SJCRH30 (cell line): ENCODE data around the gene KRT35. TPM values are rescaled to one million over a fixed set of nuclear protein-coding genes. Genes with fewer than 3 reads are reported as not detected.
A peak's percentile ranks its signal among the peaks of the same experiment; 100 is the strongest.
"Not testable (repeated sequence)": the region's sequence is repeated elsewhere in the genome, so short reads cannot be mapped to it uniquely, and the experiment has no call there.

Source experiments
- DNase-seq, 2 experiments: peaks; one replicate each; pipeline ENCODE4 v3.0.0-alpha.2; 2015 to 2020
- H3K27ac ChIP-seq: fragments of 250-450 bp; sonication (Bioruptor Pico); 2 replicates; pipeline ENCODE4 v1.5.1; 2020; ENCODE audit warnings: mild to moderate bottlenecking, moderate library complexity
- H3K27me3 ChIP-seq: fragments of 250-450 bp; sonication (Bioruptor Pico); 2 replicates; pipeline ENCODE4 v1.5.1; 2020; ENCODE audit warnings: mild to moderate bottlenecking, moderate library complexity
- H3K36me3 ChIP-seq: fragments of 250-450 bp; sonication (Bioruptor Pico); 2 replicates; pipeline ENCODE4 v1.5.1; 2020; ENCODE audit warnings: mild to moderate bottlenecking, moderate library complexity
- H3K4me1 ChIP-seq: fragments of 250-450 bp; sonication (Bioruptor Pico); 2 replicates; pipeline ENCODE4 v1.5.1; 2020; ENCODE audit warnings: mild to moderate bottlenecking, moderate library complexity
- H3K4me3 ChIP-seq: fragments of 250-450 bp; sonication (Bioruptor Pico); 2 replicates; pipeline ENCODE4 v1.5.1; 2020; ENCODE audit warnings: mild to moderate bottlenecking, moderate library complexity
- H3K9me3 ChIP-seq: fragments of 250-450 bp; sonication (Bioruptor Pico); replicated peaks from 2 replicates; pipeline ENCODE4 v1.5.1; 2020; ENCODE audit warnings: mild to moderate bottlenecking, moderate library complexity
- total RNA-seq: library from RNA; depleted of rRNA; stranded (reverse); fragments of >200 nt; shearing (Covaris generic); gene quantifications from 2 replicates; pipeline ENCODE4 v1.2.3, GENCODE V29; 2014; rRNA removed

Gene KRT35
- total RNA-seq, 1 experiment from 2014 or later = not detected

DNA sequence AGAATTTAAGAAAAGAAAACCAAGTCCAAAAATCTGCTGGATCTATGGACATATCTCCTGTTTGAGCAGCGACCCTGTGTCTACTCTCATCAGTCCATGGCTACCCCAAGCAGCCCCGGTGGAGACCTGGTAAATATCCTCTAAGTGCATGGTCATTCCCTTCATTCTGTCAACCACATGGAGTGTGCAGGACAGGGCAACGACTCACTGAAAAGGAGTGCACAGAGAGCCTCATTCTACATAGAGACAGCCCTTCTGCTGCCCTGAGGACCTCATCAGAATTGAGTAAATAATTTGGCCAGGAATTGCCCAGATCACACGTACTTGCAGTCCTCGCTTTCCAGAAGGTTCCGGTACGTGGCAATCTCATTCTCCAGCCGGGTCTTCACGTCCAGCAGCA is 43.2 kb downstream of the KRT35 start:
- Histone ChIP-seq H3K27me3 (no peaks in the 10 kb centered on the region), H3K9me3 (no peaks in the 10 kb centered on the region), H3K4me1 (no peaks in the 10 kb centered on the region), H3K27ac (no peak overlapping the region), H3K4me3 (no peak overlapping the region), H3K36me3 (no peaks in the 10 kb centered on the region)
- DNase-seq = no peak

DNA sequence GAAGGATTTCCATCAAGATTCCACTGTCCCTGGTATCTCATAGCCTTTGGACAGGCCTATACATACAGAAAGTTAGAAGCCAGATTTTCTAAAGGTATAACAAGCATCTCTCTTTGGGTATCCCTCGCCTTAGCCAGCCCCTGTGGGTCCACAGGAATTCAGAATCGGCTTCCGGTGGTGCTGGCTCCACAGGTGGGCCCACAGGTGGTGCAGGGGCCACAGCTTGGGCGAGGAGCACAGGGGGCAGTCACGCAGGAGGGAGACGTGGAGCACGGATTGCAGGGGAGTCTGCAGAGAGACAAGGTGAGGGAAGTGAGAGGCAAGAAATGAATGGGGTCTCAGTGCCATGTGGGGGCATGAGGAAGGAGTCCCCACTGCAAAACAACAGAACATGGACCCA is 43.7 kb downstream of the KRT35 start:
- Histone ChIP-seq H3K4me1 (no peaks in the 10 kb centered on the region), H3K27me3 (no peaks in the 10 kb centered on the region), H3K36me3 (no peaks in the 10 kb centered on the region), H3K4me3 (no peak overlapping the region), H3K27ac (no peak overlapping the region), H3K9me3 (no peaks in the 10 kb centered on the region)
- DNase-seq = no peak

DNA sequence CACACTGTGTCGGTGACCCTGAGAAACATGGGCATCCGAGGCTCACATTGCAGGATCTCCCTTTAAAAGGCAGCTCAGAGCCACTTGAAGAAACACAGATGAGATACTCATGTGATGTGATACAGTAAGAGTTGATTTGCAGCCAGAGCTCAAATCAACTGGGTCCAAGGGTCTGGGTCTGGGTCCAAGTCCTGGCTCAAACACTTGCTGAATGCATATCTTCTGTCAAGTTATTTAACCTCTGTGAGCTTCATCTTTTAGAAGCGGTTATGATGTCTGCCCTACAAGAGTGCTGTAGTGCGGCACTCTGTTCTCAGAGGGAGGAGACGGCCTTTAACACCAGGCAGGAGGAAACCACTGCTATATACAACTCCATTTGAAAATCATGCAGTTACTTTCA is 46.5 kb downstream of the KRT35 start:
- Histone ChIP-seq H3K36me3 (no peaks in the 10 kb centered on the region), H3K27me3 (no peaks in the 10 kb centered on the region), H3K9me3 (no peaks in the 10 kb centered on the region), H3K4me3 (no peak overlapping the region), H3K27ac (no peak overlapping the region), H3K4me1 (no peaks in the 10 kb centered on the region)
- no peak for DNase-seq

DNA sequence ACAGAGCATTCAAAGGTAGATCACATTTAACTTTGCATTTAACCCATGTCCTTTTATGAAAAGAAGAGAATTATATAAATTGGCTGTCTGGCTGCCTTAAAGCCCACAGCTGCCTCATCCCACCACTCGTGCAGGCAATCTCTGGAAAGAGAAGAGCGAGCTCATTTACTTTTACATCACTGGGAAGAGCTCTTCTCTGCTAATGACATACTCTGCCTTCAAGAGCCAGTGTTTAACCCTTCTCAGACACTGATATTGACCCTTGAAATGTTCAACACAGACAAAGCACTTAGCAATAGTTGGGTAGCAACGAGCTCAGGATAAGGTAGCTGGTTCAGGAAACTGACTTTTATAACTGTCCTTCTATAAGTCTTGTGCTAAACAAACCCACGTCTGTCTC is 46.9 kb downstream of the KRT35 start:
- Histone ChIP-seq H3K27me3 (no peaks in the 10 kb centered on the region), H3K4me1 (no peaks in the 10 kb centered on the region), H3K27ac (no peak overlapping the region), H3K9me3 (no peaks in the 10 kb centered on the region), H3K4me3 (no peak overlapping the region), H3K36me3 (no peaks in the 10 kb centered on the region)
- no peak for DNase-seq

DNA sequence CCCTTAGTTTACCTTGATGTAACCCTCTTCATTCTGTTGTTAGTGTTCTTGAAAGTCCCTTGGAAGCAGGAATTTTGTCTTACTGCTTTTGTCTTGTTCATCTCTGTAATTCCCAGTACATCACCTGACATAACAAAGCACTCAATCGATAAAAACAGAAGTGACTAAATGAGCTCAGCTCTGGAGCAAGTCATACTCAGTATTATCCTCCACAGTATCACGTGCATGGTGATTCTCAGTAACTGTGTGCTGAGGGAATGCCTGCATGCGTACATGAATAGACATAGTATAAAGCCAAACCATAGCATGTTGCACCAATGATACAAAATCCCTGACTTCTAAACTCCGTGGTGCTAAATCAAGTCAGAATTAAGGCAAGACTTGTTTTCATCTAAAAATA is 47.4 kb downstream of the KRT35 start:
- Histone ChIP-seq H3K4me1 (no peaks in the 10 kb centered on the region), H3K4me3 (no peak overlapping the region), H3K36me3 (no peaks in the 10 kb centered on the region), H3K27me3 (no peaks in the 10 kb centered on the region), H3K9me3 (no peaks in the 10 kb centered on the region), H3K27ac (no peak overlapping the region)
- no peak for DNase-seq

DNA sequence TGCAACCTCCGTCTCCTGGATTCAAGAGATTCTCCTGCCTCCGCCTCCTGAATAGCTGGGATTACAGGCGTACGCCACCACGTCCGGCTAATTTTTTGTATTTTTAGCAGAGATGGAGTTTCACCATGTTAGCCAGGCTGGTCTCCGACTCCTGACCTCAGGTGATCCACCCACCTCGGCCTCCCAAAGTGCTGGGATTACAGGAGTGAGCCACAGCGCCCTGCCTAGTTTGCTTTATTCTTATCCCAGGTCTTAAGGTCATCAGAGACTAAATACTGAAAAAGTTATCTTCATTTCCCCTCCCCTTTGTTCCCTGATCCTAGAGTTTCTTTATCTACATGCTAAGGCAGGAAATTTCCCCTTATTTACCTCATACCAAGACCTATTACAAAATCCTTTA is 50.6 kb downstream of the KRT35 start:
- H3K9me3 ChIP-seq, DNase-seq, H3K27ac ChIP-seq, H3K4me3 ChIP-seq, H3K4me1 ChIP-seq, H3K36me3 ChIP-seq, H3K27me3 ChIP-seq: not testable (repeated sequence)

DNA sequence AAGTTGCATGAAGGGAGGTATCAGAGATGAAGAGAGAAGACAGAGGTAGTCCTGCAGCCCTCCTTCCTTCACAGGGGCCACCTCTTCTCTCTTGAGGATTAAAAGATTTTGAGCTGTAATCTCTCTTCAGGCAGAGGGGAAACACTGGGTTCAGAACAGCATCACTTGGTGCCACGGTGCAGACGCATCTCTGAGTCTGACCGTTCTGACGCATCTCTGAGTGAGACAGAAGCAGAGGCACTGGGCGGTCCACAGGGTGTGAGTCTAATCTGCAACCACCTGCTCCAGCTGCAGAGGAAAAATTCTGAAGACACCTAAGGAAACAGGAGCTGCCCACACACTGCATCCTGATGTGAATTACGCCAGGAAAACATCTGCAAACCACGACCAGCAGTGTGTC is 51.3 kb downstream of the KRT35 start:
- Histone ChIP-seq H3K9me3 (no peaks in the 10 kb centered on the region), H3K4me3 (no peak overlapping the region), H3K36me3 (no peaks in the 10 kb centered on the region), H3K4me1 (no peaks in the 10 kb centered on the region), H3K27me3 (no peaks in the 10 kb centered on the region), H3K27ac (no peak overlapping the region)
- DNase-seq = no peak

DNA sequence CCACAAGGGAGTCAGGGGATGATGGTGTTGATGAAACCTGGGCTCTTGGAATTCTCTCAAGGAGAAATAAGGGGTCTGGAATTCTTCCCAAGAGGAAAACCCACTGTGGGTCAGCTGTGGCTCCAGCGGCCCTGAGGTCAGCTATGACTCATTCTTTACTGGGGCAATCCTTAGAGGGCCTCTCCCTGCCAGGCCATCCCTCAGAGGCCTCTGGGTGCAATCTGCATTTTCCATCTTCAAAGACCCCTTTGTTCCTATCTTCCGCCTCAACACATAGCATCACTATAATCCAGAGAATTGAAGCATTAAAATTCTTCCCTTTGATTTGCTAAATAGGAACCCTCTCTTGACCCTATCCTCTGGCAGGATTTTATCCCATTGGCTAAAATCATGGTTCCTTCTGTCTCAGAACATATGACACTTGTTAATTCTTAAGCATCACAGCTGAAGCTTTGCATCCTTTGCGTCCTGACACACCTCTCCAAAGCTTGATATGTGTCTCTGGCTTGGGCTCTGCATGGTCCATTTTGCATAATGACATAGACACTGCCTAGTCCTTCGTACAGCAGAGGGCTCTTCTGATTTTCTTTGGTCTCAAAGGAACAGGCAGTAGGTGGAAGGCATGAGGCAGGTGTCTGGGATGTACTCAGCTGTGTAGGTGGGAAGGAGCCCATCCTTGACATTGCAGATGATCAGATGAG is 52.2 kb downstream of the KRT35 start:
- no peak overlapping the region for H3K4me3 ChIP-seq
- no peak overlapping the region for H3K27ac ChIP-seq
- no peaks in the 10 kb centered on the region for H3K9me3 ChIP-seq
- DNase-seq = peak; percentile 19 to 39
- H3K4me1 ChIP-seq = no peaks in the 10 kb centered on the region
- H3K36me3 ChIP-seq = no peaks in the 10 kb centered on the region
- H3K27me3 ChIP-seq = no peaks in the 10 kb centered on the region

Other genes starting within 250 kb of the KRT35 start
- gene KRTAP9-3, start 248.7 kb downstream of the KRT35 start, total RNA-seq = not detected in 2 replicates
- gene KRTAP9-8, start 243.2 kb downstream of the KRT35 start, total RNA-seq = not detected in 2 replicates
- 0.10 TPM in 1 of 2 replicates, not detected in the other for gene KRTAP9-4, start 231.5 kb downstream of the KRT35 start, total RNA-seq
- not detected in 2 replicates for gene KRTAP9-9, start 225.8 kb downstream of the KRT35 start, total RNA-seq
- gene KRTAP9-6, start 215.8 kb downstream of the KRT35 start, total RNA-seq = not detected in 2 replicates
- not detected in 2 replicates for gene KRTAP9-7, start 205.5 kb downstream of the KRT35 start, total RNA-seq
- gene KRTAP29-1, start 178.3 kb downstream of the KRT35 start, total RNA-seq = not detected in 2 replicates
- not detected in 2 replicates for gene KRTAP16-1, start 171.8 kb downstream of the KRT35 start, total RNA-seq
- gene KRTAP17-1, start 165.4 kb downstream of the KRT35 start, total RNA-seq = not detected in 2 replicates
- gene KRT33A, start 130.3 kb downstream of the KRT35 start, total RNA-seq = not detected in 2 replicates
- gene KRT33B, start 111.3 kb downstream of the KRT35 start, total RNA-seq = not detected in 2 replicates
- 0.08 TPM in 1 of 2 replicates, not detected in the other for gene KRT34, start 98.8 kb downstream of the KRT35 start, total RNA-seq
- gene KRT31, start 83.5 kb downstream of the KRT35 start, total RNA-seq = 0.08 TPM in 1 of 2 replicates, not detected in the other
- not detected in 2 replicates for gene KRT37, start 56.6 kb downstream of the KRT35 start, total RNA-seq
- gene KRT38, start 40.2 kb downstream of the KRT35 start, total RNA-seq = not detected in 2 replicates
- not detected in 2 replicates for gene KRT32, start 13.8 kb downstream of the KRT35 start, total RNA-seq
- not detected in 2 replicates for gene KRT36, start 8.8 kb upstream of the KRT35 start, total RNA-seq
- 0.30 TPM in 1 of 2 replicates, not detected in the other for gene KRT13, start 24.5 kb upstream of the KRT35 start, total RNA-seq
- gene KRT15, start 37.7 kb upstream of the KRT35 start, total RNA-seq = 0.08 TPM in 1 of 2 replicates, not detected in the other
- gene KRT19, start 47.2 kb upstream of the KRT35 start, total RNA-seq = 0.25 TPM in 1 of 2 replicates, not detected in the other
- gene KRT9, start 90.9 kb upstream of the KRT35 start, total RNA-seq = not detected in 2 replicates
- gene KRT14, start 105.7 kb upstream of the KRT35 start, total RNA-seq = not detected in 2 replicates
- gene KRT16, start 131.6 kb upstream of the KRT35 start, total RNA-seq = 0.08 TPM in 1 of 2 replicates, not detected in the other
- 134 and 149 TPM in 2 replicates for gene KRT17, start 143.4 kb upstream of the KRT35 start, total RNA-seq
- 107 and 142 TPM in 2 replicates for gene EIF1, start 207.7 kb upstream of the KRT35 start, total RNA-seq
- gene GAST, start 231.2 kb upstream of the KRT35 start, total RNA-seq = not detected in 2 replicates